ENCODE measurements around the gene MAVS. TPM values are rescaled to one million over a fixed set of nuclear protein-coding genes. Genes with fewer than 3 reads are reported as not detected.
A peak's percentile ranks its signal among the peaks of the same experiment; 100 is the strongest.

Gene MAVS
- total RNA-seq, 1 experiment from 2014 or later: 24.2 TPM

GRCh38 chr20:3923818-3924217 is 77.2 kb downstream of the MAVS start:
- Histone ChIP-seq H4K91ac (ENCODE audit: insufficient read length, low read depth, low read length) (no peak overlapping the region), H3K14ac (ENCODE audit: insufficient read depth, low read length) (no peak overlapping the region), H2BK5ac (ENCODE audit: insufficient read length, low read length) (no peak overlapping the region), H4K8ac (replicated peaks; ENCODE audit: insufficient read length, low read depth, low read length) (no peak overlapping the region), H3K56ac (ENCODE audit: insufficient read length, low read depth, low read length) (no peak overlapping the region), H4K5ac (ENCODE audit: insufficient read length, low read depth, low read length) (no peak overlapping the region), H3K18ac (ENCODE audit: insufficient read length, low read depth, low read length) (no peak overlapping the region), H3K23ac (ENCODE audit: insufficient read length, low read depth, low read length) (no peak overlapping the region), H2BK12ac (ENCODE audit: insufficient read length, low read depth, low read length) (no peak overlapping the region), H2AK5ac (ENCODE audit: insufficient read length, low read length) (no peak overlapping the region), H3K9ac (ENCODE audit: extremely low read depth, insufficient read length, low read length) (no peak overlapping the region), H3K9me3 (ENCODE audit: control insufficient read depth, low read depth, low read length) (no peaks in the 10 kb centered on the region), H3K4ac (ENCODE audit: low read depth, low read length) (no peak overlapping the region), H2BK15ac (ENCODE audit: low read depth, low read length) (no peak overlapping the region), H3K27me3 (ENCODE audit: insufficient read depth, low read length) (no peaks in the 10 kb centered on the region), H2BK20ac (ENCODE audit: low read depth, low read length, poor library complexity, severe bottlenecking) (no peak overlapping the region), H3K27ac (ENCODE audit: insufficient read length, low read depth, low read length) (no peak overlapping the region), H2AFZ (ENCODE audit: low read length) (no peak overlapping the region), H3K4me1 (ENCODE audit: insufficient read depth, low read length) (peaks cover 6% of the 10 kb centered on the region; the same call in 1 of the 2 replicates), H3K23me2 (ENCODE audit: insufficient read length, low read depth, low read length, poor library complexity, severe bottlenecking) (no peaks in the 10 kb centered on the region), H3K79me1 (ENCODE audit: insufficient read depth, low read depth, low read length, poor library complexity, severe bottlenecking) (peaks cover under 1% of the 10 kb centered on the region), H2BK120ac (ENCODE audit: low read depth, low read length, poor library complexity, severe bottlenecking) (no peak overlapping the region), H4K20me1 (ENCODE audit: control insufficient read depth, insufficient read depth, insufficient read length) (peaks cover 5% of the 10 kb centered on the region), H3T11ph (ENCODE audit: low read length) (no peak overlapping the region), H3K79me2 (ENCODE audit: insufficient read depth, low read length) (no peaks in the 10 kb centered on the region), H3K4me2 (ENCODE audit: insufficient read depth, insufficient read length, low read length) (no peak overlapping the region)
- H3K9me3 Mint-ChIP-seq: no peaks in the 10 kb centered on the region; a peak in 1 of 5 replicates
- peaks cover 28 to 63% (median 53%) of the 10 kb centered on the region in 3 experiments for H3K36me3 Mint-ChIP-seq (ENCODE audit: insufficient read depth in 1 of 3, low read depth in 3 of 3)
- peak overlapping the region; percentile 72 to 85 (median 82); a peak in 4 of 7 replicates for H3K27ac Mint-ChIP-seq
- 0 out of 5 replicates have a peak overlapping the region, but pooled peaks of 1 of the 2 experiments have one; percentile 11 for H3K4me3 Mint-ChIP-seq
- WGBS (ENCODE audit: extremely low coverage, insufficient read length, low lambda C conversion rate): no CpG with 5 or more reads among the region's 2 CpGs
- H3K27me3 Mint-ChIP-seq (ENCODE audit: low read depth): peaks cover 4% of the 10 kb centered on the region; the same call in 1 of the 2 replicates
- peaks cover 36 to 40% of the 10 kb centered on the region in 2 experiments for H3K4me1 Mint-ChIP-seq
- no peak for TF ChIP-seq CTCF (conservative IDR thresholded peaks at IDR 0.05)
- DNase-seq: no peak
